ENCODE measurements around the gene TMEM150A.

TMEM150A gene

DNA sequence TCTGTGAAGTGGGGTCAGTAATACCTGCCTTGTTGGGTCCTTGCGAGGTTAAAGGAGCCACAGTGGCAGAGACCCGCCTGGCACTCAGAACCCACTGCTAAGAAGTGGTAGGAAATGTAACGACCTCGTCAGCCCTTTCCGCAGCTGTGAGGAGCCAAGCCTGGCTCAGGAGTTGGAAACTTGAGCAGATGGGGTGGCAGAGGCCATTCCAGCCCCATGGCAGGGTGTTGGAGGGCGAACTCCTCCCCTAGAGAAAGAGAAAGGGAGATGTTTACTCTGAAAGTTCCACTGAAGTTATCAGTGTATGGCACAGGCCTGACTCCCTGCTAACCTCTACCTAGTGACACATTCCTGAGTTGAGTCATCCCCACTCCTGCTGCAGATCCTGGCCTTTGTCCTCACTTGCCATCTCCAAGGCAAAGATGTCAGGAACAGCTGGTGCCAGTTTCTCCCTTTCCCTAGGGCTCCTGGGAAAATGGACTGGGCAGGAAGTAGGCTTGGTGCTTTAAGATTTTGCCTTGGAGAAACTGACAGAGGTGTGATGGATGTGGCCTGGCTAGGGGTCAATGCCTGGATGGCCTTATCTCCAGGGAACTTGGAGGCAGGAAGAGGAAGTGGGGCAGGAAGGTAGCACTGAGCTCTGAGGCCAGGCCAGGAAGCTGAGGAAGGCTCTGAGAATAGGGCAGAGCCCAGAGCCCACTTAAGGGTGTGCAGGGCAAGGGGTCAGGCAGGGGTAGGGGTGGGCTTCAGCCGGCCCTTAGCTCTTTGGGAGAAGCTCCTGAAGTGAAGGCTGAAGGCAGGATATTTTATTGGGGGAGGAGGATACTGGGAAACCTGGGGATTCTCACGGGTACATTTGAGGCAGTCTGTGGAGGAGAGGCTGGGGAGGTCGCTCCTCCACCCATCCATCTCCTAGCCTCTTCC, 17.4 kb downstream of the TMEM150A start:
- Histone ChIP-seq H3K27me3 (ENCODE audit: control insufficient read depth in 1 of 2, insufficient read depth in 2 of 2, low read length in 2 of 2) (no peaks in the 10 kb centered on the region), H3K4me3 (ENCODE audit: low read depth in 1 of 2, low read length in 2 of 2) (peak overlapping the region; percentile 77 to 79), H3K27ac (ENCODE audit: low read depth, low read length) (peak overlapping the region; percentile 87), H3K4me1 (ENCODE audit: control insufficient read depth in 1 of 2, insufficient read depth in 2 of 2, low read length in 2 of 2) (peaks cover 28 to 44% of the 10 kb centered on the region in 2 donors), H3K9me3 (ENCODE audit: control insufficient read depth in 1 of 2, low read length in 2 of 2) (no peaks in the 10 kb centered on the region), H3K9ac (ENCODE audit: low read depth in 1 of 2, low read length in 2 of 2) (peak overlapping the region; percentile 63 to 87), H3K36me3 (ENCODE audit: control insufficient read depth in 1 of 2, insufficient read depth in 2 of 2, low read length in 2 of 2) (peaks cover 6 to 16% of the 10 kb centered on the region in 2 donors)

- Histone ChIP-seq H3K4me3 (ENCODE audit: low read depth in 1 of 2, low read length in 2 of 2) (peak within 1 kb of the TSS; percentile 77 to 79), H3K4me1 (ENCODE audit: control insufficient read depth in 1 of 2, insufficient read depth in 2 of 2, low read length in 2 of 2) (peaks cover 32 to 44% of the 10 kb centered on the region in 2 donors)
Measured at GRCh38 chr2:85584354-85584856, 18.1 kb downstream of the TMEM150A start, which contains the start of gene VAMP5. VAMP5 (plus strand) TSS chr2:85584431; CDS start chr2:85584491, 60 bp downstream.

GRCh38 chr2:85583667-85584353, 18.7 kb downstream of the TMEM150A start:
- Histone ChIP-seq H3K4me1 (ENCODE audit: control insufficient read depth in 1 of 2, insufficient read depth in 2 of 2, low read length in 2 of 2) (peaks cover 38 to 50% of the 10 kb centered on the region in 2 donors), H3K4me3 (ENCODE audit: low read depth in 1 of 2, low read length in 2 of 2) (peak overlapping the region; percentile 77 to 79), H3K9ac (ENCODE audit: low read depth in 1 of 2, low read length in 2 of 2) (peak overlapping the region; percentile 63 to 88), H3K36me3 (ENCODE audit: control insufficient read depth in 1 of 2, insufficient read depth in 2 of 2, low read length in 2 of 2) (peaks cover 6 to 16% of the 10 kb centered on the region in 2 donors), H3K9me3 (ENCODE audit: control insufficient read depth in 1 of 2, low read length in 2 of 2) (no peaks in the 10 kb centered on the region), H3K27me3 (ENCODE audit: control insufficient read depth in 1 of 2, insufficient read depth in 2 of 2, low read length in 2 of 2) (no peaks in the 10 kb centered on the region), H3K27ac (ENCODE audit: low read depth, low read length) (peak overlapping the region; percentile 87)

More at GRCh38 chr2:85584354-85584856, 18.1 kb downstream of the TMEM150A start, which contains the start of gene VAMP5:
- Histone ChIP-seq H3K9me3 (ENCODE audit: control insufficient read depth in 1 of 2, low read length in 2 of 2) (no peaks in the 10 kb centered on the region), H3K9ac (ENCODE audit: low read depth in 1 of 2, low read length in 2 of 2) (peak within 1 kb of the TSS; percentile 63 to 88), H3K36me3 (ENCODE audit: control insufficient read depth in 1 of 2, insufficient read depth in 2 of 2, low read length in 2 of 2) (peaks cover 6 to 16% of the 10 kb centered on the region in 2 donors), H3K27me3 (ENCODE audit: control insufficient read depth in 1 of 2, insufficient read depth in 2 of 2, low read length in 2 of 2) (no peaks in the 10 kb centered on the region), H3K27ac (ENCODE audit: low read depth, low read length) (peak within 1 kb of the TSS; percentile 87)

GRCh38 chr2:85582492-85582891, 20.0 kb downstream of the TMEM150A start:
- peaks cover 40 to 48% of the 10 kb centered on the region in 2 donors for H3K4me1 ChIP-seq (ENCODE audit: control insufficient read depth in 1 of 2, insufficient read depth in 2 of 2, low read length in 2 of 2)
- peaks cover 6 to 16% of the 10 kb centered on the region in 2 donors for H3K36me3 ChIP-seq (ENCODE audit: control insufficient read depth in 1 of 2, insufficient read depth in 2 of 2, low read length in 2 of 2)
- no peak overlapping the region for H3K4me3 ChIP-seq (ENCODE audit: low read depth in 1 of 2, low read length in 2 of 2)
- H3K9me3 ChIP-seq (ENCODE audit: control insufficient read depth in 1 of 2, low read length in 2 of 2) = no peaks in the 10 kb centered on the region
- H3K27me3 ChIP-seq (ENCODE audit: control insufficient read depth in 1 of 2, insufficient read depth in 2 of 2, low read length in 2 of 2) = no peaks in the 10 kb centered on the region
- H3K27ac ChIP-seq (ENCODE audit: low read depth, low read length) = no peak overlapping the region
- no peak overlapping the region for H3K9ac ChIP-seq (ENCODE audit: low read depth in 1 of 2, low read length in 2 of 2)

GRCh38 chr2:85580206-85580605, 22.3 kb downstream of the TMEM150A start:
- Histone ChIP-seq H3K27me3 (ENCODE audit: control insufficient read depth in 1 of 2, insufficient read depth in 2 of 2, low read length in 2 of 2) (no peaks in the 10 kb centered on the region), H3K36me3 (ENCODE audit: control insufficient read depth in 1 of 2, insufficient read depth in 2 of 2, low read length in 2 of 2) (peaks cover 6 to 16% of the 10 kb centered on the region in 2 donors), H3K4me1 (ENCODE audit: control insufficient read depth in 1 of 2, insufficient read depth in 2 of 2, low read length in 2 of 2) (peaks cover 37 to 43% of the 10 kb centered on the region in 2 donors), H3K4me3 (ENCODE audit: low read depth in 1 of 2, low read length in 2 of 2) (no peak overlapping the region), H3K9me3 (ENCODE audit: control insufficient read depth in 1 of 2, low read length in 2 of 2) (no peaks in the 10 kb centered on the region), H3K27ac (ENCODE audit: low read depth, low read length) (no peak overlapping the region), H3K9ac (ENCODE audit: low read depth in 1 of 2, low read length in 2 of 2) (no peak overlapping the region)

DNA sequence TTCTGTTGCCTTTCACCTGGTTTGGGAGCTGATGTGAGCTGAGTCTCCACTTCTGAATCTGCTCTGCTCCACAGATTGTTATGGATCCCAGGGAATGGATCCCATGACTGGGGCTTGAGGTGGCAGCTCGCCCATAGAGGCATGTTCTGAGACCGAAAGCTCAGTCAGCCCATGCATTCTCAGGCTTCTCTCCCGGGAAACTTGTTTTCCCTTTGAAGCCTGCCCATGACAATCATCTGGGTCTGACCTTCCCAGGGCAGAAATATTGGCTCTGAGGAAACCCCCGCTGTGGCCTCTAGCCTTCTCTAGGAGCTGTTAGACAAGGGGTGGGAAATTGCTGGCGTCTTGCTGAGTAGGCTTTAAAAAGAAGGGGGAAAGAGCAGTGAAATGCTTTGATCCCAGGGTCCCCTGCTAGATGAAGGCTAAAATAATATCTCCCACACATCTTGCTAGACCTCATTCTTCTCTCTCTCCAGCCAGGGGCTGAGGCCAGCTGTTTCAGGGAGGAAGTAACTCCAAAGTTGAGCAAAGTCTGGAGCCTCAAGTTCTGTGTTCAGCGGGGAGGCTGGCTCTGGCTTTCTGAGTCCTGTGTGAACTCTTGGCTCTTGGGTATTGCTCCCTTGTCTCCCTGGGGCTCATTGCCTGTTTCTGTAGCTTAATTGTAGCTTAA, 23.1 kb downstream of the TMEM150A start:
- Histone ChIP-seq H3K36me3 (ENCODE audit: control insufficient read depth in 1 of 2, insufficient read depth in 2 of 2, low read length in 2 of 2) (peaks cover 6 to 16% of the 10 kb centered on the region in 2 donors), H3K9ac (ENCODE audit: low read depth in 1 of 2, low read length in 2 of 2) (peak overlapping the region; percentile 89 to 92), H3K4me1 (ENCODE audit: control insufficient read depth in 1 of 2, insufficient read depth in 2 of 2, low read length in 2 of 2) (peaks cover 30 to 35% of the 10 kb centered on the region in 2 donors), H3K27ac (ENCODE audit: low read depth, low read length) (peak overlapping the region; percentile 45), H3K27me3 (ENCODE audit: control insufficient read depth in 1 of 2, insufficient read depth in 2 of 2, low read length in 2 of 2) (no peaks in the 10 kb centered on the region), H3K4me3 (ENCODE audit: low read depth in 1 of 2, low read length in 2 of 2) (peak overlapping the region; percentile 92 to 94), H3K9me3 (ENCODE audit: control insufficient read depth in 1 of 2, low read length in 2 of 2) (no peaks in the 10 kb centered on the region)

GRCh38 chr2:85578243-85579180, 24.0 kb downstream of the TMEM150A start:
- peak overlapping the region; percentile 45 for H3K27ac ChIP-seq (ENCODE audit: low read depth, low read length)
- H3K9ac ChIP-seq (ENCODE audit: low read depth in 1 of 2, low read length in 2 of 2) = peak overlapping the region; percentile 89 to 92
- H3K27me3 ChIP-seq (ENCODE audit: control insufficient read depth in 1 of 2, insufficient read depth in 2 of 2, low read length in 2 of 2) = no peaks in the 10 kb centered on the region
- H3K9me3 ChIP-seq (ENCODE audit: control insufficient read depth in 1 of 2, low read length in 2 of 2) = no peaks in the 10 kb centered on the region
- peaks cover 24 to 28% of the 10 kb centered on the region in 2 donors for H3K4me1 ChIP-seq (ENCODE audit: control insufficient read depth in 1 of 2, insufficient read depth in 2 of 2, low read length in 2 of 2)
- peak overlapping the region; percentile 92 to 94 for H3K4me3 ChIP-seq (ENCODE audit: low read depth in 1 of 2, low read length in 2 of 2)
- H3K36me3 ChIP-seq (ENCODE audit: control insufficient read depth in 1 of 2, insufficient read depth in 2 of 2, low read length in 2 of 2) = peaks cover 6 to 16% of the 10 kb centered on the region in 2 donors

GRCh38 chr2:85577386-85578242, 24.9 kb downstream of the TMEM150A start, which contains the start of gene VAMP8:
VAMP8 (plus strand) TSS chr2:85577586; CDS start chr2:85577647, 61 bp downstream.
- peaks cover 6 to 15% of the 10 kb centered on the region in 2 donors for H3K36me3 ChIP-seq (ENCODE audit: control insufficient read depth in 1 of 2, insufficient read depth in 2 of 2, low read length in 2 of 2)
- H3K27me3 ChIP-seq (ENCODE audit: control insufficient read depth in 1 of 2, insufficient read depth in 2 of 2, low read length in 2 of 2) = no peaks in the 10 kb centered on the region
- H3K9me3 ChIP-seq (ENCODE audit: control insufficient read depth in 1 of 2, low read length in 2 of 2) = no peaks in the 10 kb centered on the region
- H3K27ac ChIP-seq (ENCODE audit: low read depth, low read length) = peak within 1 kb of the TSS; percentile 84
- H3K9ac ChIP-seq (ENCODE audit: low read depth in 1 of 2, low read length in 2 of 2) = peak within 1 kb of the TSS; percentile 89 to 92
- H3K4me3 ChIP-seq (ENCODE audit: low read depth in 1 of 2, low read length in 2 of 2) = peak within 1 kb of the TSS; percentile 92 to 94
- peaks cover 23 to 26% of the 10 kb centered on the region in 2 donors for H3K4me1 ChIP-seq (ENCODE audit: control insufficient read depth in 1 of 2, insufficient read depth in 2 of 2, low read length in 2 of 2)
